Left ventricle myocardium superior (tissue), 1 donor: ENCODE measurements around the gene P2RY10. TPM values are rescaled to one million over a fixed set of nuclear protein-coding genes. Genes with fewer than 3 reads are reported as not detected.

ENCODE experiments used
- ATAC-seq: fragments of 200-7000 bp; cut with Tn5 transposase; one replicate; pipeline ENCODE4 v1.9.1; 2020; ENCODE audit warnings: mild to moderate bottlenecking, moderate library complexity
- DNase-seq: peaks from one replicate; pipeline ENCODE4 v3.0.0-alpha.2; 2020
- intact Hi-C: fragments of 100-400 bp; cut with micrococcal nuclease; formaldehyde crosslinking; loops from one replicate; pipeline ENCODE4 v1.11.0; 2022
- long read RNA-seq: library from polyadenylated mRNA; unstranded; transcript quantifications from one replicate; pipeline ENCODE4 v2.0.0, GENCODE V29; 2021
- total RNA-seq: library from RNA; stranded (reverse); fragmentation: NEBNext Ultra II Directional; extraction: Animal tissue kit (Norgen Biotek cat#: 25700); gene quantifications from one replicate; pipeline ENCODE4 v1.2.1, GENCODE V29; 2021
- donor health status: DM: no; HTN: yes; CAD: no; lungs with severe emphysema.

Gene P2RY10, protein sequence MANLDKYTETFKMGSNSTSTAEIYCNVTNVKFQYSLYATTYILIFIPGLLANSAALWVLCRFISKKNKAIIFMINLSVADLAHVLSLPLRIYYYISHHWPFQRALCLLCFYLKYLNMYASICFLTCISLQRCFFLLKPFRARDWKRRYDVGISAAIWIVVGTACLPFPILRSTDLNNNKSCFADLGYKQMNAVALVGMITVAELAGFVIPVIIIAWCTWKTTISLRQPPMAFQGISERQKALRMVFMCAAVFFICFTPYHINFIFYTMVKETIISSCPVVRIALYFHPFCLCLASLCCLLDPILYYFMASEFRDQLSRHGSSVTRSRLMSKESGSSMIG
- total RNA-seq, result 0.20 TPM
- long read RNA-seq, result 0 reads

DNA sequence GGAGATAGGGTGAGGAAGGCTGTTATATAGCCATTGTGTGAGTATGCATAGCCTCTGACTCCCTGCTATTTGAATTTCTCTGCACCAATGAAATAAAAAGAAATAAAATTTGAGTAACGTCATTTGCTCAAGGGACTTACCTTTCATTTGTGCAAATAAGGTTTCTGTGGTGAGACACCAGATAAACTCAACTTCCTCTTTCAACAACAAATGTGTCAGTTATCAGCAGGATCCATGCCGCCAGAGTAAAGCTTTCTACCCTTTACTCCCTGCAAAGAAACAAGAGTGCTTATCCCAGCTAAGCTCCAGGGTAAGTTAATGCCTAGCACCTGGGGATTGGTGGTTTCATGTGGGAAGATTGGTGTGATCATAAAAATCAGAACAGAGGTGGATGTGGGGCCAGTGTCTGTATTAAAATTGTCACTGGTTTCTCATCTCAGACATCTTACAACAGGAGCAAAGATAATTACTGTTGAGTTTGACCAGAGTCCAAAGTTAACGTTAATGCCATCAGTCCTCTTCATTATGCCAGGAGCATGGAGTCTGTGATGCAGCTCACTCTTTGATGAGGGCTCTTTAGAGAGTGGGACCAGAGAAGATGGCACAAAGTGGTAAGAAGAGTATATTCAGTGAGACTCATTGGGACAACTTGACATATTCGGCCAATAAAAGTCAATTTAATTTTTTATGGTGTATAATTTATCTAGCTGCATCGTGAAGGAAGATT is at the start of gene P2RY10:
TSS of gene P2RY10 (plus strand) at position 206 of the 727 bp plus-strand sequence. CDS start 15,130 bp downstream, outside the sequence.
- intact Hi-C loops, result no loop called here
- DNase-seq (no peak), ATAC-seq (no peak)

DNA sequence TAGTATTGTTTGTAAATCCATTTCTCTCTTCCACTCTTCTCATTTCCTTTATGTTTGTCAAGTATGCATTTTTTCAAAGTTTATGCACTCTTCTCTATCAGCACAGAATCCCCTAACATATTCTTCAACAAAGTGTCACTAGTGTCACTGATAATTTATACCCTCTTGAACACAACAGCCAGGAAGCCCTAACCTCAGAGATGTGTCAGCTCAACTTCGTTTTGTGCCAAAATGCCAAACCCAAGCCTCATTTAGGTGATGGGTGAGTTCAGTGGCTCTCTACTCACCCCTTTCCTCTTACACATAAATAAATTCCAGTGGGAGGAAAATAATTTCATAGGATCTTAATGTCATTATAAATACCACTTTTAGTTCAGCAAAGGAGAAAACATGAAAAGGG is 22.4 kb upstream of the P2RY10 start:
- intact Hi-C loops, result no loop called here

DNA sequence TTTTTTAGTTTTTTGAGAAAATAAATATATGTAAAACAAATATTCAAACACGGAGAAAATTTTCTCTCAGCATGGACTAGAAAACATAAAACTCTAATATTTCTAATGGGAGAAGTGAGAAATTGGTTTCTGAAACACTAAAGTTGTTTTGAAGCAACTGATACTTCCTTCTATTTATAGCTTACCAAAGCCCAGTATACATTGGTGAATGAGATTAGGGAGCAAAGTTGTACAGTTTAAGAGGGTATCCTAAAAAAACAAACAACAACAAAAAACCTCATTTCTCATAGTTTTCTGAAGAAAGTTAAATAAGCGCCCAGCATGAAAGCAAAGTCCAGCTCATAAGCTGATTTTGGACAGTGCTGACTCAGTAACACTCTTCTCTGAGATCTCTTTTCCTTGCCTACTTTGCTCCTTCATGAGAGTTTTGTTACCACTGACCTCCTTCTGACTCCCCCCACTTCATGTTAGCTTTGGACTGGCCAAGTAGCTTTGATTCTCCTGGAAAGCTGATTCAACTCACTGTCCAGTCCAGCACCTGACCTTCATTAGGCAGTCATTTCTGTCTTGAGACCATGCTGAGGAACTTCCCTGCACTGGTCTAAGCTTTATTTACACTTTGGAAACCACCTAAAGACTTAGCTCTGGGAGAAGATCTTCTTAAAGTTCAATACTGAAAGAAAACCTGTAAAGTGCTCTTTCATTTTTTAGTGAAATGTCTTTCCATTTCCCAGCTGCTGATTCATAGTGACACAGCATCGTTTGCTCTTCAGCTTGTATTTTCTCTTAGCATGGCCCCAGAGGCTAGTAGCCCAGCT is 21.8 kb upstream of the P2RY10 start:
- intact Hi-C loops, result no loop called here
- no peak for DNase-seq
- ATAC-seq, result no peak

More for the DNA sequence above, 22.4 kb upstream of the P2RY10 start:
- DNase-seq (no peak), ATAC-seq (no peak)

DNA sequence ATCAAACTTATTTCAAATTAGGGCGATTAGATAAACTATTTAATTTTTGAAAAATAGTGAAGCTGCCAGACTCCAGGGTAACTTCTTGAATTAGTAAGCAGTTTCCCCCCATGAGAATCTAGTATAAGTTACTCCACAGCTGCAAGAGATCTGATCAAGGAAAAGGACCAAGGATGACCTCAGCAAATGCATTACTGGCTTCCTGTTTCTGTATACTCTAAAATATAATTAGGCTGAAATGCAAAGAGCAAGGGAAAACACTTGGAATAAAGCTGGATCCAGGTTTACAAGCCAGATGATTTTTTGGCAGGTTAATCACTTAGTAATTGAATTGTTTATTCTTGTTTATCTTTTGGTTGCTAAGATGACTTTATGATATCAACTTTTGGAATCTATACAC is 13.4 kb upstream of the P2RY10 start:
- DNase-seq (no peak), ATAC-seq (no peak)
- intact Hi-C loops, result no loop called here

DNA sequence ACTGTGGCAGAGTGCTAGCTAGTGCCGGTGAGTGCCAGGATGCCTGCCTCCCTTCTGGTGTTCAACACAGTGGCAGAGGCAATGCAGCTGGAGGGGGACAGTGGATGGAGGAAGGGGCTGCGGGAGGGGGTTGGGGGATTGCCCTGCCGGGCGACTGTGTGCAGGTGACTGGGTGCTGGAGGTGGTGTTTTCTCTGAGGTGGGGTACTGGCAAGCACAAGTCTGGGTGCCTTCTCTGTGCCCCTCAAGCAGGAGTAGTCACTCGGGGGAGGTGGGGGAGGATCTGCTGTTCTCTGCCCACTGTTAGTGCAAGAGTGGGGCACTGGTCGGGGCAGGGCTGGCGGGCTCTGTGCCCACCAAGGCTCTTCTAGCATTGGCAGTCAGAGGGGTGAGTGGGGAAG is 10.3 kb upstream of the P2RY10 start:
- ATAC-seq, result no peak
- DNase-seq, result no peak
- intact Hi-C loops, result no loop called here

DNA sequence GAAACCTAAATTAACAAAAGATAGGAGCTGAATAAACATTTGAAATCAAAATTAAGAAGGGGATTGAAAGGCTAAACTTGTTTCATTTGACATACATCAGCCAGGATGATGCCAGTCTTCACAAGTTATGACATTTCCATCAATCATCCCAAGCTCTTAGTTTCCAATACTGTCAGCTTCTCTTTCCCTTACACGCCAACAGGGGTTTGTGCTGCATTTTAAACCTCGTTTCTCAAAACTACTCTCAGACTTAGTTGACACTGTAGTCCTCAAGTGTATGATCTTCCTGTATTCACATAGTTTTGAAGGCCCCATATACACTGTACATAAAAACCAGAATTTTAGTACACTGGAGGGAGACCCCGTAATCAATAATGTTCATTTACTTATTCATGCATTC is 840 bp upstream of the P2RY10 start:
- intact Hi-C loops, result no loop called here
- DNase-seq (no peak), ATAC-seq (no peak)

DNA sequence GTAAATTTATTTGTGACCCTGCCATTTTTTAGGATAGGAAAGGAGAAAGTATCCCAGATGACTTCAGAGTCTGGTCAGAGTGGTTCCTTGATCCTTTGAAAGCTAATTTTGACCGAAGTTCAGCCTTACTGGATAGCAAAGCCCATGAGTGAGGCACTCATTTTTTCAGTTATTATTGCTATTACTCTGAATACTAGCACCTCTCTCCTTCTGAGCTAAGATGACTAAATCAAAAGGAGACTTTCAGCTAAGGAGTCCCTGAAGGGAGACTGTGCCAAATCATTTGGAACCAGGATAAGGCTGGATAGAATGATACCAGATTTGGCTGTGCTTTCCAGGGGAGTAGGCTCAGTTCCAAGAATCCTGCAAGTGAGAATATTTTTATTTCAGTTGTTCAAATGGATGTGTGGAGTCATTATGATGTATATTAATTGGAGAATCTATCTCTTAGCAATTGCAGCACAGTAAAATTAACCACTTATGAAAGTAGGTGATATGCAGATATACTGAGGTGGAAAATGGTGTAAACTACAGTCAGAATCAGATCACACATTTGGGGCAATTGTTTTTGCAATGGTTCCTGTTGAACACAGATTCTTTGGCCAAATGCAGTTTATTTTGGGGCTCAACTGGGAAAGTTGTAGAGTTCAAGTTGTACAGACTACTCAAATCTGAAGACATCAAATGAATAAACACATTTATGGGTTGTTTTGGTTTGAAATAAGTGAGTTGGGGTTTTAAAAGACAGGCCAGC is 1.2 kb downstream of the P2RY10 start:
- intact Hi-C loops, result no loop called here
- DNase-seq, result no peak
- no peak for ATAC-seq

DNA sequence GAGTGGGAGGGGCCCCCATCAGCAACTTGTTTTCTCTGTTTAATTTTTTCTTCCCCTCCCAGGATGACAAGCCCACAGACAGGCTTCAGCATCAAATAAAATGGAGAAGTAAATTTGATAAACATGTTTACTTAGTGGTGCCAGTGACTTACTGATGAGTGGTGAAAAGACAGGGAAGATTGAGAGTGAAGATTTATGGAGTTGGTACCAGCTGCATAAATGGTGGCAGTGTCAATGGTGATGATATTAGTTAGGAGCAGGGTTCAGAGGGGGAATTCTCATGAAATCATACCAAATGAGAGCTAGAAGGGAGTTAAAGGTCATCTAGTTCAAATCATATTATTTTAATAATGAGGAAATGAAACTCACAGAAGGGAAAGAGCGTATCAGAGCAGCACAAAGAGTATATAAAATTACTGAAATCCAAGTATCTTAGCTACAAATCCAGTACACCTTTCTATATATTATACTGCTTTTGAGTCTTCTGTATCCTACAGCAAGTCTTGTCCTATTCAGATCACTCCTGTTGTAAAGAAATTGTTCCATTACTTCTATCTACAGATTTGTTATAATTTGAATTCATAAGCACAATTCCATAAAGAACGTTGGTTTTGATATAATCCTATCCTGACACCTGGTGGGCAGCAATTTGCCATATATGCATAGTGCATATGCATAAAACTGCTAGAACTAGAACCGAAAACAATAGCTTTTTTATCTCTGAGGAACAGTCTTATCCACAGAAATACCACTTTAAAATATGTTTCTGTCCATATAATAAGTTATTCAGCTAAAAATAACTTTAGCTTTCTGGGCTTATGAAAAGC is 5.0 kb downstream of the P2RY10 start:
- DNase-seq (no peak), ATAC-seq (no peak)
- intact Hi-C loops, result no loop called here

DNA sequence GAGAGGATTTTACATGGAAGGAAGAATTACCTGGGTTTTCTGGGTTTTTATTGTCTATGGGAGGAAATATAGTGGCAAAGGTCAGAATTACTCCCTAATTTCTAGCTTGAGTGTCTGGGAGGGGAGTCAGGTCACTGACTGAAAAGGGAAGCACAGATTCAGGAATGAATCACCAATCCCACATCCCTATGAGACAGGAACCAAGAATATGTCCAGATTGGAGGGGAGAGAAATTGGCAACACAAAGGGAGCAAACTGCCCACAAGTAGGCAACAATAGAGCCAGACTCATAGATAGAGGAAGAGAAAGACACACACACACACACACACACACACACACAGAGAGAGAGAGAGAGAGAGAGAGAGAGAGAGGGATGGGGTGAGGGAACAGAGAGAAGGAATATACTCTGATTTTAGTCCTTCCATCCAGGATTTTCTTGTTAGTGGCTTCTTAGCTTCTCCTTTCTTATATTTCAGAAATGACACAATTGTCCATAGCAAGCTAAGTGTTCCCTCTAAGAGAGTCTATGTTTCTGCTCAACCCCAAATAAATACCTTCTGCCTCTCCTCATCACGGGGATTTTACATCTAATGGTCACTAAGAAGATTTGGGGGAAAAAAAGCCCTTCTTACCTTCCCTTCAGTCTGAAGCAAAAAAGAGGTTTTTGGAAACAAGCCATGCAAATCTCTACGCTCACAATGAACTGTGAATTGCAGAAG is 12.0 kb downstream of the P2RY10 start:
- ATAC-seq (no peak), DNase-seq (no peak)
- intact Hi-C loops, result no loop called here

DNA sequence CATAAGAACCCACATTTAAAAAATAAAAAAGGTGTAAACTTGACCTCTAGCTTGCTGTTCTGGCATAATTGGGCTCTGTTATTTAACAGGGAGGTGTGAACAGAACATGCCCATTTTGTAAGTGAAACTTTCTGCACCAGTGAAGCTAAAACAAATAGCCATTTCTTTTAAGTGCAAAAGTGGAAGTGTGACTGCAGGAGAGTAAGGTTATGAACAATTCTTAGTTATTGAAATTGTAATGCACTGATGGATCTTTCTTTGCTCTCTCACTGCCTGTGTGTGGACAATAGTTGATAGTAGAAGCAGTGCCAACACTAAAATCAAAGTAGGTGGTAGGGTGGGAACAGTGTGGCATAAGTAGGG is 12.6 kb downstream of the P2RY10 start:
- ATAC-seq (no peak), DNase-seq (no peak)
- intact Hi-C loops, result no loop called here

DNA sequence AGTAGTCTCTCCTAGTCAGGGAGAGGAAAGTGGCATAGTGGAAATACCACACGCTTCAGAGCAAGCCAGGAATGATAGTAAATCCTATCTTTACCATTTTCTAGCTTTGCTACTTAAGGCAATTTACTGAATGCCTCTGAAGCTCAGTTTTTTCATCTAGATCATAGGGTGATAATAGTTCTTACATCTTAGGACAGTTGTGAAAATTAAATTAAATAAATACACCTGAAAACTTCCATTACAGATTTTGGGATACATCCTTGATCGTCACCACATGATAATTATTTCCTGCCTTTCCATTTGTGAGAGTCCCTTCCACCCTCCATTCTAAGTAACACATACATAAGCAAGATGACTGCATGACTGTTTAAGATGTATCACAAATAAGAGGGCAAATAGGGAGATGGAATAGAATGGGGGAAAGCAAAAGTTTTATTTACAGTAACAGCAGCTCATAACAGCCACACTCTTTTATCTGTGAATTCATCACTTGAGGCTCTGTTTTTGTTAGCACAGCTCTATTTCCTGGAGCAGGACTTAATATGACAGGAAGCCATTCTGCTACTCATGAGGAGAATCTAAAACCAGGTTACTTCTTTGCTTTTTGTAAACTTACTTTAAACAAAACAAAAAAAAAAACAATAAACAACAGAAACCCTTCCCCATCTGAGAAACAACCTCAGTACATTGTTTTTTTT is 13.4 kb downstream of the P2RY10 start:
- intact Hi-C loops, result no loop called here
- no peak for ATAC-seq
- no peak for DNase-seq

DNA sequence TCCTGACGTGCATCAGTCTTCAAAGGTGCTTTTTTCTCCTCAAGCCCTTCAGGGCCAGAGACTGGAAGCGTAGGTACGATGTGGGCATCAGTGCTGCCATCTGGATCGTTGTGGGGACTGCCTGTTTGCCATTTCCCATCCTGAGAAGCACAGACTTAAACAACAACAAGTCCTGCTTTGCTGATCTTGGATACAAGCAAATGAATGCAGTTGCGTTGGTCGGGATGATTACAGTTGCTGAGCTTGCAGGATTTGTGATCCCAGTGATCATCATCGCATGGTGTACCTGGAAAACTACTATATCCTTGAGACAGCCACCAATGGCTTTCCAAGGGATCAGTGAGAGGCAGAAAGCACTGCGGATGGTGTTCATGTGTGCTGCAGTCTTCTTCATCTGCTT is 15.7 kb downstream of the P2RY10 start:
- ATAC-seq (no peak), DNase-seq (no peak)
- intact Hi-C loops, result no loop called here

DNA sequence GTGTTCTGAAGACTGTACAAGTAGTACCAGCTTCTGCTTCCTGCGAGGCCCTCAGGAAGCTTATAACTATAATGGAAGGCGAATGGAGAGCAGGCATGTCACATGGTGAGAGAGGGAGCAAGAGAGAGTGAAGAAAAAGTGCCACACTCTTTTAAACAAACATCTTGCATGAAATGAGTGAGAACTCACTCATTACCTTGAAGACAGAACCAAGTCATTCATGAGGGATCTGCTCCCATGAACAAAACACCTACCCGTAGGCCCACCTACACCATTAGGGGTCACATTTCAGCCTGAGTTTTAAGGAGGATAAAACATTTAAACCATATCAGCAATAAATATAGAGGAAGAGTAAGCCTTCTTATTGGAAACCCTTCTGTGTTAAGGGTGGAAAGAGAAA is 19.4 kb downstream of the P2RY10 start:
- intact Hi-C loops, result no loop called here
- DNase-seq, result no peak
- ATAC-seq, result no peak

DNA sequence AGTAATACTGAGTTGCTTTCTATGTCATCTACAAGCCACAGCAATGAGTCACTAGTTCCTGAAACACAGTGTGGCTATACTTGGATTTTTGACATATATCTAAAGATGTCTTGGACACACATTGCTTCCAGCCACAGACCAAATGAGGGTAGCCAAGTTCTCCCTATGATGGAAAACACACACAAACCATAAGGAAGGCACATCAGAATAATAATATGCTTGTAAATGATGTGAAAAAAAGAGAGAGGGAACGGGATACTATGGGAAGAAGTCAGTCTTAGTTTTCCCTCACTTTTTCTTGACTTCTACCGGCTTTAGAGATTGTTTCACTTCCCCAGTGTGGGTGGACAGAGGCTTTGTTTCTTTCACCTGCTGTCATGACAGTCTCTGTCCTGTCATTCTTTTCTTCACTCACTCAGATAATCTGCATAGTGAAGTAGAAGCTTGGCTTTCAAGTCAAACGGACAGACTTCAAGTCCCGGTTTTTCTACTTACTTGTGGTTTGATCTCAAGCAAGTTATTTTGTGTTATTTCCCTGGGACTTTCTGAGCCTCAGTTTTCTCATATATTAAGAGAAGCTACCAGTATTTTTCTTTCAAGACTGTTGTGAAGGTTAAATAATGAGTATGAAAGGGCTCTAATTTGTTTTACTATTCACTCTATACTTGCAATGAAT is 34.7 kb downstream of the P2RY10 start:
- DNase-seq (no peak), ATAC-seq (no peak)
- intact Hi-C loops, result no loop called here

DNA sequence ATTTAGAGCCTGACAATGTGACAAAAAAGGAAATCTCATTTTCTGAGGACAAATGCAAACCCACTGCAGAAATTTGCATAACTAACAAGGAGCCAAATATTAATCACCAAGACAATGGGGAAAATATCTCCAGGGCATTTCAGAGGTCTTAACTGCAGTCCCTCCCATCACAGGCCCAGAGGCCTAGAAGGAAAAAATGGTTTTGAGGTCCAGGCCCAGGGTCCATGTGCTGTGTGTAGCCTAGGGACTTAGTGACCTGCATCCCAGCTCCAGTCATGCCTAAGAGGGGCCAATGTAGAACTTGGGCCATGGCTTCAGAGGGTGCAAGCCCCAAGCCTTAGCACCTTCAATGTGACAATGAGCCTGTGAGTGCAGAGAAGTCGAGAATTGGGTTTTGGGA is 44.2 kb downstream of the P2RY10 start:
- no peak for ATAC-seq
- intact Hi-C loops, result no loop called here
- no peak for DNase-seq

DNA sequence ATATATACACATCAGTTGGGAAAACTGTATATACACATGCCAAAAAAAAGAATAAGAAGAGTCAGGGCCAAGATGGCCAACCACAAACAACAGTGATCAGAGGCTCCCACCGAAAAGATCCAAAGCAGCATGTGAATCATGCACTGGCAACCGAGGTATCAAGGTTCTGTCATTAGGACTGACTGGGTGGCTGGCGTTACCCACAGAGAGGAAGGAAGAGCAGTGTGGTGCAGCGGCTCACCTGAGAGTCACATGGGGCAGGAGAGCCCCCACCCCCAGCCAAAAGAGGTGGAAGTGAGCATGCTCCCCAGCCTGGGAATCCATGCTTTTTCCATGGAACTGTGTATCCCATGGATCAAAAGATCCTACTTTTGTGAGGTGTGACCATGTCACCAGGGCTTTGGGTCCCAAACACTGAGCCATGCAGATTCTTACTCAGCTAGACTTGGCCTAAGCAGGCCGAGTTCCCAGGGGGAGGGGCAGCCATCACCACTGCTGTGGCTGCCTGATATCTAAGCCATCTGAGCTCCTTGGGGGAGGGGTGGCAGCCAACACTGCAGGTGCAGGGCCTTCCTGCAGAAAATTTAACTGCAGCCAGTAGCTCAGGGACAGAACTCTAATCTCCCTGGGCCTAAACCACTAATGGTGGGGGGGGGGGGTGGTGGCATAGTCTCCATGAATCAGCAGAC is 52.8 kb downstream of the P2RY10 start:
- ATAC-seq (no peak), DNase-seq (peak; percentile 14)
- intact Hi-C loops, result no loop called here
